ENCODE data around the gene SYNE2.

The SYNE2 gene

DNA sequence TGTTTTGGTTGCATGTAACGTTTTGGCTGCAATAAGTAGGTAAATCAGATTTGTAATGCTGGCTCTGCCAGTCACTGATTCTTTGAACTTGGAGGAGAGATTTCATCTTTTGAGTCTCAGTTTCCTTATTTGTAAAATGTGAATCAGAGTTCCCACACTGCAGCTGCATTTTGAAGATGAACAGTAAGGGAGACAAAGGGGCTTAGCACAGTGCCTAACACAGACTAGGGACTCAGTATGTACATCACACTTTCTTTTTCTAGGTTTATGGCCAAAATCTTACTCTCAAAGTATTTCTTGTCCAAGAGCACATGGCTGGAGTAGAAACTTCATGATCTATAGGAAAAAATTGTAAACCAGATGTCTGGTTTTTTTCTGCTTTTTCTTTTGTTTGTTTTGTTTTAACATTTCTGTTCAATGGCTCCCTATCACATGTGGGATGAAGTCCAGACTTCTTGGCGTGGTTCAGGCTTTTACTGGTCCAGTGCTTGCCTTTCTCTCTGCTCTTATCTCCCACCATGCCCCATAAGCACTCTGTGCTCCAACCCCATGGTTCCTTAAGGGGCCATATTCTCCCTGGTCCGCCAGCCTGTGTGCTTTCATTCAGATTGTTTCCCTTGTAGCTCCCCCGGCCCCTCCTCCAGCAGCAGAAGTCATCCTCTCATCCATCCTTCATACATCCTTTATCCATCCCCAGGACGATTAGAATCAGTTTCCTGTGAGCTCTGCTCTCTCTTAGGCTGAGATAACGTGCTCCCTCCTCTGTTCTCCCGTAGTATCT lies 58.0 kb downstream of the SYNE2 start:
- no peak for ATAC-seq (ENCODE audit: low read depth)

DNA sequence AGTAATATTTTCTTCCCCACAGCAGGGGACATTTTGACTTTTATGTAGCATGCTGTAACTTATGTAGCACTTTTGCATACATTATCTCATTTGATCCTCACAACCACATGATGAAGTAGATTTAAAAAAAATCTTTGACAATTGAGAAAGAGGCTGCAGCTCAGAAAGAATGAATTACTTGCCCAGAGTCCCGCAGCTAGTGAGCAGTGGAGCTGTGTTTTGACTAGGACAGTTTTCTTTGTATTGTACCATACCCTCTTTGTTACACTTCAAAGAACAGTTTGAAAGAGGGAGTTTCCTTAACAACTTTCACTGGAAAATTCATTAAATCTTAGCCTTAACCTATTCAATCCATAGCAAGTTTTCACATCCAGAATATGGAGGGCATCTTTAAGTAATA lies 58.6 kb downstream of the SYNE2 start:
- no peak for ATAC-seq (ENCODE audit: low read depth)
- no peaks in the 10 kb centered on the region; the same call in 1 of the 2 replicates for H3K36me3 ChIP-seq (ENCODE audit: low read depth)
- no peak overlapping the region for H3K27ac ChIP-seq (ENCODE audit: poor library complexity, severe bottlenecking)

More for the DNA sequence above, 58.0 kb downstream of the SYNE2 start:
- peaks cover 11% of the 10 kb centered on the region for H3K4me1 ChIP-seq (ENCODE audit: insufficient read depth, poor library complexity, severe bottlenecking)
- H3K36me3 ChIP-seq (ENCODE audit: low read depth), result no peaks in the 10 kb centered on the region; the same call in 1 of the 2 replicates
- TF ChIP-seq, protein P1, sequence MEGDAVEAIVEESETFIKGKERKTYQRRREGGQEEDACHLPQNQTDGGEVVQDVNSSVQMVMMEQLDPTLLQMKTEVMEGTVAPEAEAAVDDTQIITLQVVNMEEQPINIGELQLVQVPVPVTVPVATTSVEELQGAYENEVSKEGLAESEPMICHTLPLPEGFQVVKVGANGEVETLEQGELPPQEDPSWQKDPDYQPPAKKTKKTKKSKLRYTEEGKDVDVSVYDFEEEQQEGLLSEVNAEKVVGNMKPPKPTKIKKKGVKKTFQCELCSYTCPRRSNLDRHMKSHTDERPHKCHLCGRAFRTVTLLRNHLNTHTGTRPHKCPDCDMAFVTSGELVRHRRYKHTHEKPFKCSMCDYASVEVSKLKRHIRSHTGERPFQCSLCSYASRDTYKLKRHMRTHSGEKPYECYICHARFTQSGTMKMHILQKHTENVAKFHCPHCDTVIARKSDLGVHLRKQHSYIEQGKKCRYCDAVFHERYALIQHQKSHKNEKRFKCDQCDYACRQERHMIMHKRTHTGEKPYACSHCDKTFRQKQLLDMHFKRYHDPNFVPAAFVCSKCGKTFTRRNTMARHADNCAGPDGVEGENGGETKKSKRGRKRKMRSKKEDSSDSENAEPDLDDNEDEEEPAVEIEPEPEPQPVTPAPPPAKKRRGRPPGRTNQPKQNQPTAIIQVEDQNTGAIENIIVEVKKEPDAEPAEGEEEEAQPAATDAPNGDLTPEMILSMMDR (IDR thresholded peaks at IDR 0.05; ENCODE audit: poor library complexity, severe bottlenecking), result no peak
- no peaks in the 10 kb centered on the region for H3K27me3 ChIP-seq (ENCODE audit: insufficient read depth, poor library complexity, severe bottlenecking)
- H3K9me3 ChIP-seq (ENCODE audit: severe bottlenecking), result no peaks in the 10 kb centered on the region
- H3K27ac ChIP-seq (ENCODE audit: poor library complexity, severe bottlenecking), result no peak overlapping the region
- no peak overlapping the region for H3K4me3 ChIP-seq (ENCODE audit: severe bottlenecking)
- DNase-seq (ENCODE audit: low spot score), result no peak

DNA sequence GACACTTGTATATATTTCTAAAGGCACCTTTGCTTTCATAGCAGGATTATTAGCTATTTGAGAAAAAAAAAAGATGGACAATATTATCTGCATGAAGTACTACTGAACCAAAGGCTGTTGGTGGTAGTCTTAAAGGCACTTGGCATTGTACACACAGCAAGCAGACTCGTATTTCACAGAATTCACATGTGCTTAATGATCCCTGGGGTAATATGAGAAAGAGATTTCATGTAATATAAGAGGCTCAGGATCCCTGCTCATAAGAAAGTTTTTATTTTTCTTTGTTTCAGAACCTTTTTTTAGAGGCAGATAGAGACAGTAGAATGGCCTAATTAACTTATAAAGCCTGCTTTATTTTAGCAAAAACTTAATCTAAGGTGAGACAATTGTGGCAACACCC lies 59.5 kb downstream of the SYNE2 start:
- Histone ChIP-seq H3K27me3 (ENCODE audit: insufficient read depth, poor library complexity, severe bottlenecking) (no peaks in the 10 kb centered on the region), H3K27ac (ENCODE audit: poor library complexity, severe bottlenecking) (no peak overlapping the region), H3K4me1 (ENCODE audit: insufficient read depth, poor library complexity, severe bottlenecking) (peaks cover 13% of the 10 kb centered on the region), H3K36me3 (ENCODE audit: low read depth) (no peaks in the 10 kb centered on the region; the same call in 1 of the 2 replicates), H3K4me3 (ENCODE audit: severe bottlenecking) (no peak overlapping the region), H3K9me3 (ENCODE audit: severe bottlenecking) (no peaks in the 10 kb centered on the region)
- ATAC-seq (ENCODE audit: low read depth), result no peak
- TF ChIP-seq, protein P1 (IDR thresholded peaks at IDR 0.05; ENCODE audit: poor library complexity, severe bottlenecking), result no peak
- no peak for DNase-seq (ENCODE audit: low spot score)

More for the DNA sequence above, 58.6 kb downstream of the SYNE2 start:
- H3K9me3 ChIP-seq (ENCODE audit: severe bottlenecking), result no peaks in the 10 kb centered on the region
- TF ChIP-seq, protein P1 (IDR thresholded peaks at IDR 0.05; ENCODE audit: poor library complexity, severe bottlenecking), result no peak
- H3K4me1 ChIP-seq (ENCODE audit: insufficient read depth, poor library complexity, severe bottlenecking), result peaks cover 11% of the 10 kb centered on the region
- H3K27me3 ChIP-seq (ENCODE audit: insufficient read depth, poor library complexity, severe bottlenecking), result no peaks in the 10 kb centered on the region
- no peak overlapping the region for H3K4me3 ChIP-seq (ENCODE audit: severe bottlenecking)
- no peak for DNase-seq (ENCODE audit: low spot score)

DNA sequence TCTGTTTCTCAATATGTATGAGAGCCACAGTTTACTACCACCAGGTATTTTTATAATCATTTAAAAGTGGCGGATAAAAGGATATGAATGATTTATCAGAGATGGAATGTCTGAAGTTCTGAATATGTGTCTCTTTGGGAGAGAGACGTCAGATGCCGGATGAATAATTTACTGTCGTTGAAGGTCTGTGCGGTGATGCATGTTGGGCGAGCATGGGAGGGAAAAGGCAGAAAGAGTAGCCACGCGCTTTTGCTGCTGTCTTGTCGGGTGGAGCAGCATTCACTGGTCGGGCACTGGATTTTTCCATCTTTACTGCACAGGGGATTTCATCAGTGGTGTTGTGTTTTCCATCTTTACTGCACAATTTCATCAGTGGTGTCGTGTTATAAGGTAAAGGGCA lies 65.6 kb downstream of the SYNE2 start:
- no peak for DNase-seq (ENCODE audit: low spot score)
- TF ChIP-seq, protein P1 (IDR thresholded peaks at IDR 0.05; ENCODE audit: poor library complexity, severe bottlenecking), result no peak
- H3K36me3 ChIP-seq (ENCODE audit: low read depth), result no peaks in the 10 kb centered on the region
- H3K4me3 ChIP-seq (ENCODE audit: severe bottlenecking), result no peak overlapping the region
- H3K27me3 ChIP-seq (ENCODE audit: insufficient read depth, poor library complexity, severe bottlenecking), result no peaks in the 10 kb centered on the region
- H3K9me3 ChIP-seq (ENCODE audit: severe bottlenecking), result no peaks in the 10 kb centered on the region
- H3K27ac ChIP-seq (ENCODE audit: poor library complexity, severe bottlenecking), result no peak overlapping the region
- peaks cover 17% of the 10 kb centered on the region for H3K4me1 ChIP-seq (ENCODE audit: insufficient read depth, poor library complexity, severe bottlenecking)
- ATAC-seq (ENCODE audit: low read depth), result no peak
